HT1080 (cell line): ENCODE data around the gene TRAPPC2L. TPM values are rescaled to one million over a fixed set of nuclear protein-coding genes. Genes with fewer than 3 reads are reported as not detected.

ENCODE experiments used
- DNase-seq: peaks from one replicate; pipeline ENCODE4 v3.0.0-alpha.2; 2015; ENCODE audit warnings: low read depth
- total RNA-seq: library from RNA; depleted of rRNA; stranded (reverse); fragments of >200 nt; shearing (Covaris generic); gene quantifications from 2 replicates; pipeline ENCODE4 v1.2.3, GENCODE V29; 2014

TRAPPC2L gene
- total RNA-seq, 1 experiment from 2014 or later = 58.5 TPM

DNA sequence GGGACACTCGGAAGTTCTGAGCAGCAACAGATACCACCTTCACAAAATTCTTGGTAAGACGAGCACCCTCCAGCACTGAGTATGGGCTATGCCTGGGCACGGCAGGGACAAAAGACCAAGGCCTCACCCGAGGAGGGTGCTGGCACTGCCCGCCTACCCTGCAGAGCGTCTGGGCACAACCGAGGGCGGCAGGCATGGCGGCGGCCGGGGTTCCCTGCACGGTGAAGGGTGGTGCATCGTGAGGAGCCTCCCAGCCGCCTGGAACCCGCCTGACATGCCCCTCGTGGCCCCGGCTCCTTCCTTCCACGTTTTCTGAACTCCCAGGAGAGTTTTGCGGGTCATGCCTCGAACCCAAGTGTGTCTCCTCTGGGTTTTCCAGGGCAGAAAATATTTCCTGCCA lies 19.1 kb upstream of the TRAPPC2L start:
- DNase-seq = no peak

DNA sequence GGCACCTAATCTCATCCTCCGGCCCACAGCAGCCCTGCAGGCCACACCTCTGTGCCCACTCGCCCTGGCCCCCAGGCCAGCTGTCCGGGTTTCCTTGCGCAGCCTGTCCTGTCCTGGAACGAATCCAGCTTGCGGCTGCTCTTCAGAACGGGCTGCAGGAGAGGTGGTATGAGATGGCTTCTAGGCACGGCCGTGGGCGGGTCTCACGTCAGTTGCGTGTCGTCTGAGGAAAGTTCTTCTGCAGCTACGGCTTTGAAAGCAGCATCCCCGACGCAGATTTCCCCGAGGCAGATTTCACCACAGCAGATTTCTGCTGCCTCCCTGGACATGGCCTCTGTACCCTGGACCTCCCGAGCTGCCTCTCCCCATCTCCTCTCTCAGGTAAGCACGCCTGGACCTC lies 18.4 kb upstream of the TRAPPC2L start:
- DNase-seq = no peak

GRCh38 chr16:88839026-88839529 lies 17.8 kb upstream of the TRAPPC2L start:
- no peak for DNase-seq

GRCh38 chr16:88839745-88840599 lies 17.0 kb upstream of the TRAPPC2L start:
- DNase-seq = no peak

GRCh38 chr16:88840600-88841215 lies 16.2 kb upstream of the TRAPPC2L start:
- no peak for DNase-seq

GRCh38 chr16:88841521-88842307 lies 15.2 kb upstream of the TRAPPC2L start:
- no peak for DNase-seq

GRCh38 chr16:88842308-88842756 lies 14.6 kb upstream of the TRAPPC2L start:
- DNase-seq = no peak

- no peak for DNase-seq
Observed at GRCh38 chr16:88842806-88843205, 14.1 kb upstream of the TRAPPC2L start.

- DNase-seq = no peak
Observed at GRCh38 chr16:88843256-88843655, 13.7 kb upstream of the TRAPPC2L start.

DNA sequence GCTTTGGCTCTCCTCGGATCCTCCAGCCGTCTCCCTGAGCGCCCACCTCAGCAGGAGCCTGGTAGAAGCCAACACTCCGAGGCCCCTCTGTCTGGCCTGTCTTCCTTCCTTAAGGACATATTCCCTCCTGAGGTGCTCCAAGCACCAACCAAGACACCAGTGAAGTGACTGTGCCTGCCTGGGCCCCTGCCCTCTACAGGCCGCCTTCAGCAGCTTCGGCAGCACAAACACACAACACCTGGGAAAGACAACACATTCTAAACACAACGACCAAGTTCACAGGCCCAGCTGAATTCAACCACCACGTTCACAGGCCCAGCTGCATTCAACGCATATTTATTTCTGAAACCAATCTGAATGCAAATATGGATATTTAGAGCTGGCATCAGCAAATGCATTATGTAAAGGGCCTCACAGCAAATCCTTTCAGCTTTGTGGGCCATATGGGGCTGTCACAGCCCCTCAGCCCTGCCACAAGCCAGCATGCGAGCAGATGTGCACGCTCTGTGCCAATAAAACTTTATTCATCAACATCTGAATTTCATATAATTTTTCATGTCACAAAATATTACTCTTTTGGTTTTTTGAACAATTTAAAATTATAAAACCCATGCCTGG lies 12.4 kb upstream of the TRAPPC2L start:
- no peak for DNase-seq

- no peak for DNase-seq
Observed at GRCh38 chr16:88846088-88846487, 10.8 kb upstream of the TRAPPC2L start.

GRCh38 chr16:88847654-88848053 lies 9.3 kb upstream of the TRAPPC2L start:
- no peak for DNase-seq

GRCh38 chr16:88848557-88848956 lies 8.4 kb upstream of the TRAPPC2L start:
- DNase-seq = no peak

- DNase-seq = no peak
Observed at GRCh38 chr16:88850531-88851199, 6.3 kb upstream of the TRAPPC2L start.

DNA sequence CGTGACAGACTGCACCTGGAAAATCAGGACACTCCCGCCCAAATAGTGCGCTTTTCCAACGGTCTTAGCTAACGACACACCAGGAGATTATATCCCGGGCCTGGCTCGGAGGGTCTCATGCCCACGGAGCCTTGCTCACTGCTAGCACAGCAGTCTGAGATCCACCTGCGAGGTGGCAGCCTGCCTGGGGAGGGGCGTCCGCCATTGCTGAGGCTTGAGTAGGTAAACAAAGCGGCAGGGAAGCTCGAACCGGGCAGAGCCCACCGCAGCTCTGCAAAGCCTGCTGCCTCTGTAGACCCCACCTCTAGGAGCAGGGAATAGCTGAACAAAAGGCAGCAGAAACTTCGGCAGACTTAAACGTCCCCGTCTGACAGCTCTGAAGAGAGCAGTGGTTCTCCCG lies 5.3 kb upstream of the TRAPPC2L start:
- no peak for DNase-seq

- DNase-seq = no peak
Observed at GRCh38 chr16:88853325-88853941, 3.5 kb upstream of the TRAPPC2L start.

DNA sequence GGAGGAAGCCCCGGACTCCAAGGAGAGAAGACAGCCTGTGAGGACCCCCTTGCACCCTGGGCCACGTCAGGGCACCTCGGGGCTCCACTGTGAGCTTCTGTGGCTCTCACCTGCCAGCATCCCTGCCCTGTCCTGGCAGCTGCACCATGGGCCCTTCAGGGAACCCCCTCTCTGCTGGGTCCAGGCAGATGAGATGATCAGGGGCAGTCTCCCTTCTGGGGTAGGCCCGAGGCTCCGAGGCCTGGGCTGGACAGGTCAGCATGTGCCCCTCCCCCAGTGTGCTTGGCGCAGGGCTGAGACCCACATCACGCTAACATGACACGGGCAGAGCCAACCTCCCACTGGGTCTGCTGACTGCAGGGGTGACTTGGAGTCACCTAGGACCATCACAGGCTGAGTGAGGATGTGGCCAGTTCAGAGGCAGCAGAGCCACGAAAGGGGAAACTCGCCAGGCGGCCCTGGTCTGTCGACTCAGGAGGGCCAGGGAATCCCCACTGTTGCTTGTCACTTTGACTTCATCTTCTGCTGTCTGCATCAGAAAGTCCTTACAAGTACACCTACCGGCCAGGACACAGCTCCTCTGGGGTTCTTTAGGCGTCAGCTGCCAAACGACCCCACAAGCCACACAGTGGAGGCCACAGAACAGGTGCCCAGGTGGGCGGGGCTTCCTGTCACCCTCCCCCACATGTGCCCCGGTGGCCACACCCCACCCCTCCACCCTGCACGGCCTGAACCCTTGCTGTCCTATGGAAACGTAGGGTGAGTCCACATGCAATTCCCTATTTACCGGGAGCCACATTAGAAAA lies 2.4 kb upstream of the TRAPPC2L start:
- DNase-seq = no peak

DNA sequence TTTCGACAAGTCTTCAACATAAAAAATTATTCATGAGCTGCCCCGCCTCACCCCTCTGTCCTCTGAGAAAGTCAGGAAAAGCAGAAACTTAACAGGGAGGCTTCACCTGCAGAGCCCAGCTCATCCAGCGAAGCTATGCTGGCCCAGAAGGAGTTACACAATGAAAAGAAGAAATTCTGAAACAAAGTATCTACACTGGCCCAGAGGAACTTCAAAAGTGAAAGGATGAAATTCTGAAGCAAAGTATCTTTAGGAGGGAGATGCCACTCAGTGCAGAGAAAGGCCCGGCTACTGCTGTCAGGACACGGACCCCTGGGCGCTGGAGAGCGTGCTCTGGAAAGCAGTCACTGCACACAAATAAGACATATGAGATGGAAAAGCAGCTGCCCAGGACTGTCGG lies 1.8 kb upstream of the TRAPPC2L start:
- DNase-seq = no peak

DNA sequence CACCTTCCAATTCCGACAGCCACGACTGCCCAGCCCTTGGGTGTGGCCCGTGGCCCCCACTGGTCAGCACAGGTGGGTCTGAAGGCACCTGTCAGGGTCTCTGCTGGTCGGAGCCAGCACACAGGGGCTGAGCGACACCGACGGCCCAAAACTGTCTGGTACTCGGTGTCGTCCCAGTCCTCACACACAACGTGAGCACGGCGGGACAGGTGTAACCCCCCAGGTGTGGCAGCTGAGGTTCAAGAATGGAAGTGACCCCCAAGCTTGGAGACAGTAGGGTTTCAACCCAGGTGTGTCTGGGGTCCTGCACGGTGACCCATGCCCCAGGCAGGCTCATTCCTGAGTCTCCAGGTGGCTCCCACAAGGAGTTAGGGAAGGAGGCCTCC lies 1.2 kb upstream of the TRAPPC2L start:
- DNase-seq = no peak
